K562 (cell line): ENCODE measurements around the gene SCLT1. TPM values are rescaled to one million over a fixed set of nuclear protein-coding genes. Genes with fewer than 3 reads are reported as not detected.

Experiments used
- ATAC-seq: fragments of 200-7000 bp; cut with Tn5 transposase; 3 replicates; pipeline ENCODE4 v1.9.1; 2020; ENCODE audit warnings: moderate library complexity
- BruUV-seq: library from RNA; stranded (reverse); fragments of 400-500 nt; replicated peaks from 2 replicates; lab custom pipeline; 2021; lab: Mats Ljungman, UMichigan
- CTCF ChIA-PET: fragments of 300-600 bp; formaldehyde crosslinking; extraction: SDS; loops from one replicate; lab custom pipeline; 2021; ENCODE audit warnings: low intra/inter-chr PET ratio; lab: Yijun Ruan, JAX
- POLR2A ChIA-PET: fragments of 300-600, 350-650 bp; sonication (Branson Sonifier 250); formaldehyde crosslinking; extraction: SDS; loops from one replicate; lab custom pipeline; 2021; ENCODE audit warnings: antibody characterized with exemption, inconsistent platforms; lab: Yijun Ruan, JAX
- DNase-seq, 4 experiments: peaks; one replicate each; pipeline versions ENCODE4 v3.0.0 to v3.0.0-alpha.2; 2011 to 2018; ENCODE audit warnings: low spot score in 3 of 4, mixed read lengths in 3 of 4; ENCODE audit errors: extremely low read depth in 1 of 4
- FAIRE-seq: peaks from 2 replicates; lab custom pipeline; 2011; peaks lifted over from hg19 to GRCh38; lab: Jason Lieb, UNC
- H2AFZ ChIP-seq: 2 replicates; pipeline ENCODE4 v1.6.0; 2011; ENCODE audit warnings: low read depth, low read length, control low read depth, inconsistent platforms
- H3K27ac ChIP-seq: fragments of 200-600 bp; 3 replicates; pipeline ENCODE4 v1.8.0; 2011; ENCODE audit warnings: low read depth, mild to moderate bottlenecking, control low read depth, inconsistent platforms, low read length, moderate library complexity, mixed read lengths; ENCODE audit errors: extremely low read depth
- H3K27me3 ChIP-seq, 2 experiments: fragments of 300-600 bp in 1 of 2; 2 replicates in 1 of 2; 3 replicates in 1 of 2; pipeline versions ENCODE4 v1.6.0 to v1.8.0; 2011; ENCODE audit warnings: inconsistent platforms in 2 of 2, low read length in 2 of 2, mild to moderate bottlenecking in 1 of 2, mixed read lengths in 1 of 2, moderate library complexity in 1 of 2; ENCODE audit not compliant: control insufficient read depth in 2 of 2, insufficient read depth in 2 of 2
- H3K36me3 ChIP-seq: fragments of 300-600 bp; 3 replicates; pipeline ENCODE4 v1.8.0; 2011; ENCODE audit warnings: mild to moderate bottlenecking, low read length, inconsistent platforms; ENCODE audit not compliant: control insufficient read depth, insufficient read depth
- H3K4me1 ChIP-seq, 2 experiments: fragments of 200-600 bp in 1 of 2; replicated peaks in 1 of 2; 2 replicates in 1 of 2; 3 replicates in 1 of 2; pipeline versions ENCODE4 v1.5.1 to v1.8.0; 2011; ENCODE audit warnings: inconsistent platforms in 2 of 2, low read length in 2 of 2, mild to moderate bottlenecking in 1 of 2, mixed read lengths in 1 of 2, moderate library complexity in 1 of 2; ENCODE audit not compliant: control insufficient read depth in 2 of 2, insufficient read depth in 2 of 2
- H3K4me2 ChIP-seq: 2 replicates; pipeline ENCODE4 v1.6.1; 2011; ENCODE audit warnings: low read length, control low read depth, inconsistent platforms, mixed read lengths; ENCODE audit not compliant: insufficient read depth
- H3K4me3 ChIP-seq: fragments of 200-600 bp; sonication (generic), shearing (Covaris generic); 2 replicates; pipeline ENCODE4 v1.5.1; 2016; ENCODE audit warnings: control low read depth, inconsistent platforms
- H3K79me2 ChIP-seq: fragments of 200-600 bp; 3 replicates; pipeline ENCODE4 v1.8.0; 2011; ENCODE audit warnings: low read length, inconsistent platforms; ENCODE audit not compliant: control insufficient read depth, insufficient read depth
- H3K9ac ChIP-seq, 2 experiments: 2 replicates each; pipeline versions ENCODE4 v1.6.0 to v1.6.1; 2011; ENCODE audit warnings: low read depth in 2 of 2, low read length in 2 of 2, control low read depth in 1 of 2, inconsistent platforms in 1 of 2, mild to moderate bottlenecking in 1 of 2, mixed read lengths in 1 of 2; ENCODE audit not compliant: insufficient read depth in 1 of 2
- H3K9me1 ChIP-seq: one replicate; pipeline ENCODE4 v1.6.0; 2011; ENCODE audit warnings: inconsistent platforms, mild to moderate bottlenecking, low read length, moderate library complexity; ENCODE audit not compliant: control insufficient read depth, insufficient read depth
- H3K9me3 ChIP-seq: replicated peaks from 2 replicates; pipeline ENCODE4 v1.5.1; 2011; ENCODE audit warnings: low read depth, low read length, inconsistent platforms; ENCODE audit not compliant: control insufficient read depth, insufficient read depth
- H4K20me1 ChIP-seq: replicated peaks from 2 replicates; pipeline ENCODE4 v1.6.1; 2011; ENCODE audit warnings: low read length, inconsistent platforms, mixed read lengths; ENCODE audit not compliant: control insufficient read depth, insufficient read depth
- CEBPB ChIP-seq: fragments of 450-650 bp; IDR thresholded peaks from 2 replicates; pipeline ENCODE4 v1.6.1; 2016; ENCODE audit warnings: missing genetic modification characterization, missing compliant biosample characterization
- CLOCK ChIP-seq: fragments of 250-450 bp; sonication (Bioruptor Pico); IDR thresholded peaks from 2 replicates; pipeline ENCODE4 v1.4.0; 2020; ENCODE audit warnings: mild to moderate bottlenecking, moderate library complexity, borderline replicate concordance
- WGBS: fragments of 100-300 bp; shearing (Covaris generic); methylation state at CpG from one replicate; pipeline ENCODE4 v1.1.6; 2016; ENCODE audit warnings: low coverage, mixed read lengths; ENCODE audit not compliant: insufficient coverage; ENCODE audit errors: missing lambda C conversion rate; 5-methylcytosine and 5-hydroxymethylcytosine counted together
- in situ Hi-C: fragments of 300-500 bp; cut with MboI; formaldehyde crosslinking; loops from 4 replicates; pipeline ENCODE4 v1.15.0; 2018; ENCODE audit warnings: inconsistent platforms, mixed read lengths
- intact Hi-C: fragments of 100-400 bp; cut with micrococcal nuclease; formaldehyde crosslinking; loops from 2 replicates; pipeline ENCODE4 v1.14.2; 2022
- polyA plus RNA-seq, 8 experiments: library from polyadenylated mRNA; depleted of rRNA in 4 of 8; stranded (reverse) in 5 of 8; unstranded in 3 of 8; fragments of >200 nt; fragmentation: Nextera tagmentation in 2 of 8; fragmentation: Illumina TruSeq in 1 of 8; extraction: Ambion mirVana in 2 of 8; extraction: Trizol in 1 of 8; gene quantifications; 2 replicates each; pipeline versions ENCODE4 v1.2.1 to v1.2.3, GENCODE V29; 2011 to 2014; ENCODE audit warnings: inconsistent platforms in 1 of 8, missing spikeins in 1 of 8
- total RNA-seq, 7 experiments: library from RNA; depleted of rRNA in 6 of 7; stranded (reverse); fragments of >200 nt in 6 of 7; fragmentation: Illumina TruSeq in 2 of 7; extraction: Trizol in 2 of 7; gene quantifications; 2 replicates each; pipeline versions ENCODE4 v1.2.1 to v1.2.3, GENCODE V29; 2011 to 2021; ENCODE audit warnings: low replicate concordance in 1 of 7
- TF ChIP-seq, protein P1 (sequence below): fragments of 450-650 bp; IDR thresholded peaks from 2 replicates; pipeline ENCODE4 v1.6.1; 2017; ENCODE audit warnings: antibody characterized with exemption, mild to moderate bottlenecking

SCLT1 gene
- total and polyA plus RNA-seq, 9 of the 15 experiments (the other 6 are each of a cell fraction or from before 2014, with no cell fraction given) = 8.0 to 31.9 (median 24.2) TPM

GRCh38 chr4:129092631-129093190 lies 628 bp downstream of the SCLT1 start (continued):
- TF ChIP-seq, protein P1, sequence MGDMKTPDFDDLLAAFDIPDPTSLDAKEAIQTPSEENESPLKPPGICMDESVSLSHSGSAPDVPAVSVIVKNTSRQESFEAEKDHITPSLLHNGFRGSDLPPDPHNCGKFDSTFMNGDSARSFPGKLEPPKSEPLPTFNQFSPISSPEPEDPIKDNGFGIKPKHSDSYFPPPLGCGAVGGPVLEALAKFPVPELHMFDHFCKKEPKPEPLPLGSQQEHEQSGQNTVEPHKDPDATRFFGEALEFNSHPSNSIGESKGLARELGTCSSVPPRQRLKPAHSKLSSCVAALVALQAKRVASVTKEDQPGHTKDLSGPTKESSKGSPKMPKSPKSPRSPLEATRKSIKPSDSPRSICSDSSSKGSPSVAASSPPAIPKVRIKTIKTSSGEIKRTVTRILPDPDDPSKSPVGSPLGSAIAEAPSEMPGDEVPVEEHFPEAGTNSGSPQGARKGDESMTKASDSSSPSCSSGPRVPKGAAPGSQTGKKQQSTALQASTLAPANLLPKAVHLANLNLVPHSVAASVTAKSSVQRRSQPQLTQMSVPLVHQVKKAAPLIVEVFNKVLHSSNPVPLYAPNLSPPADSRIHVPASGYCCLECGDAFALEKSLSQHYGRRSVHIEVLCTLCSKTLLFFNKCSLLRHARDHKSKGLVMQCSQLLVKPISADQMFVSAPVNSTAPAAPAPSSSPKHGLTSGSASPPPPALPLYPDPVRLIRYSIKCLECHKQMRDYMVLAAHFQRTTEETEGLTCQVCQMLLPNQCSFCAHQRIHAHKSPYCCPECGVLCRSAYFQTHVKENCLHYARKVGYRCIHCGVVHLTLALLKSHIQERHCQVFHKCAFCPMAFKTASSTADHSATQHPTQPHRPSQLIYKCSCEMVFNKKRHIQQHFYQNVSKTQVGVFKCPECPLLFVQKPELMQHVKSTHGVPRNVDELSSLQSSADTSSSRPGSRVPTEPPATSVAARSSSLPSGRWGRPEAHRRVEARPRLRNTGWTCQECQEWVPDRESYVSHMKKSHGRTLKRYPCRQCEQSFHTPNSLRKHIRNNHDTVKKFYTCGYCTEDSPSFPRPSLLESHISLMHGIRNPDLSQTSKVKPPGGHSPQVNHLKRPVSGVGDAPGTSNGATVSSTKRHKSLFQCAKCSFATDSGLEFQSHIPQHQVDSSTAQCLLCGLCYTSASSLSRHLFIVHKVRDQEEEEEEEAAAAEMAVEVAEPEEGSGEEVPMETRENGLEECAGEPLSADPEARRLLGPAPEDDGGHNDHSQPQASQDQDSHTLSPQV = peak; percentile 41; the same call in 1 of the 2 replicates

DNA sequence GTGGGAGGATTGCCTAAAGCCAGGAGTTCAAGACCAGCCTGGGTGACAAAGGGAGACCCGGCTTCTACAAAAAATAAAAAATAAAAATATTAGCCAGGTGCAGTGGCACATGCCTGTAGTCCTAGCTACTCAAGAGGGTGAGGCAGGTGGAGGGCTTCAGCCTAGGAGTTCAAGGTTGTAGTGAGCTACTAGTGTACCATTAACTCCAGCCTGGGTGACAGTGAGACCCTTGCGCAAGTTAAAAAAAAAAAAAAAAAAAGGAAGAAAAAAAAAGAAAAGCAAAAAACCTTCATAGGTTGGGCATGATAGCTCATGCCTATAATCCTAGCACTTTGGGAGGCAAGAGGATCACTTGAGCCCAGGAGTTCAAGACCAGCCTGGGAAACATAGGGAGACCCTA lies 5.8 kb downstream of the SCLT1 start:
- intact Hi-C loops (no loop called here), in situ Hi-C loops (no loop called here)
- BruUV-seq = no TSS peak
- ChIA-PET POLR2A (interaction anchor here (0.7 kb wide), 1 partner anchor 9 kb away, joined by 3 read pairs; no protein-coding TSS in a partner anchor), CTCF (no interaction called here)
- DNase-seq = no peak
- FAIRE-seq = no peak
- Histone ChIP-seq H3K9ac (no peak overlapping the region; a peak in 1 of 4 replicates), H3K36me3 (peaks cover 12% of the 10 kb centered on the region; the same call in 2 of the 3 replicates), H3K4me3 (no peak overlapping the region), H3K79me2 (peaks cover 99% of the 10 kb centered on the region), H2AFZ (no peak overlapping the region), H3K9me1 (no peaks in the 10 kb centered on the region), H3K4me2 (no peak overlapping the region), H3K9me3 (peaks cover 4% of the 10 kb centered on the region), H3K27me3 (no peaks in the 10 kb centered on the region), H4K20me1 (peaks cover 13% of the 10 kb centered on the region; the same call in 1 of the 2 replicates), H3K4me1 (no peaks in the 10 kb centered on the region; a peak in 3 of 5 replicates), H3K27ac (peak overlapping the region; percentile 13; the same call in 1 of the 3 replicates)
- ATAC-seq = no peak
- 96% methylated on average over 2 of the region's 2 CpGs for WGBS
- no peak for TF ChIP-seq CLOCK (CRISPR knock-in tag)
- TF ChIP-seq CEBPB (tag) = 0 out of 2 replicates have a peak, but pooled peaks have one; percentile 18
